ENCODE results near the gene FABP7. TPM values are rescaled to one million over a fixed set of nuclear protein-coding genes. Genes with fewer than 3 reads are reported as not detected.

FABP7 gene
- total RNA-seq, 1 donor from 2014 or later = not detected

- intact Hi-C loops (cut with DNase I) = loop anchor here (2.0 kb wide), 1 partner anchor 31 kb away; no protein-coding TSS in a partner anchor
- no peak overlapping the region for H3K27ac ChIP-seq
- H3K9me3 ChIP-seq = no peaks in the 10 kb centered on the region
- no peak for TF ChIP-seq CTCF (IDR thresholded peaks at IDR 0.05)
- no peaks in the 10 kb centered on the region for H3K4me1 ChIP-seq
- DNase-seq (ENCODE audit: low spot score in 2 of 2) = no peak
- H3K36me3 ChIP-seq = peaks cover 0 to 5% of the 10 kb centered on the region in 2 donors
- no peaks in the 10 kb centered on the region for H3K27me3 ChIP-seq
- H3K4me3 ChIP-seq = no peak overlapping the region
These were observed 30.7 kb downstream of the FABP7 start for GRCh38 chr6:122810189-122810588.

DNA sequence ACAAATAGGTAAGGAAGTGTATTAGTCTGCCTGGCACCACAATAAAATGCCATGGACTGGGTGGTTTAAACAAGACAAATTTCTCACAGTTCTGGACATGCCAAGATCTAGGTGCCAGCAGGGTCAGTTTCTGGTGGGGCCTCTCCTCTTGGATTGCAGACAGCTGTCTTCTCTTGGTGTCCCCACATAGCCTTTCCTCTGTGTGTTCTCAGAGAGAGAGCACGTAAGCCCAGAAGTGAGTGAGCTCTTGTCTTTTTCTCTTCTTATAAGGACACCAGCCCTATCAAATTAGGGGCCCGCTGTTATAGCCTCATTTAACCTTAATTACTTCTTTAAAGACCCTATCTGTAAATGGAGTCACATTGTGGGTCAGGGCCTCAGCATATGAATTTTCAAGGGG, 37.8 kb downstream of the FABP7 start:
- Histone ChIP-seq H3K27ac (no peak overlapping the region), H3K4me3 (no peak overlapping the region), H3K4me1 (no peaks in the 10 kb centered on the region), H3K9me3 (no peaks in the 10 kb centered on the region), H3K36me3 (no peaks in the 10 kb centered on the region), H3K27me3 (no peaks in the 10 kb centered on the region)
- DNase-seq (ENCODE audit: low spot score in 2 of 2) = no peak
- intact Hi-C loops (cut with DNase I) = no loop called here
- TF ChIP-seq CTCF (IDR thresholded peaks at IDR 0.05) = no peak

- H3K27ac ChIP-seq = no peak overlapping the region
- no peaks in the 10 kb centered on the region for H3K4me1 ChIP-seq
- H3K27me3 ChIP-seq = no peaks in the 10 kb centered on the region
- no peak for TF ChIP-seq CTCF (IDR thresholded peaks at IDR 0.05)
- H3K36me3 ChIP-seq = no peaks in the 10 kb centered on the region
- intact Hi-C loops (cut with DNase I) = no loop called here
- no peak overlapping the region for H3K4me3 ChIP-seq
- DNase-seq (ENCODE audit: low spot score in 2 of 2) = no peak
- H3K9me3 ChIP-seq = no peaks in the 10 kb centered on the region
These were observed 38.2 kb downstream of the FABP7 start for GRCh38 chr6:122817766-122818165.

DNA sequence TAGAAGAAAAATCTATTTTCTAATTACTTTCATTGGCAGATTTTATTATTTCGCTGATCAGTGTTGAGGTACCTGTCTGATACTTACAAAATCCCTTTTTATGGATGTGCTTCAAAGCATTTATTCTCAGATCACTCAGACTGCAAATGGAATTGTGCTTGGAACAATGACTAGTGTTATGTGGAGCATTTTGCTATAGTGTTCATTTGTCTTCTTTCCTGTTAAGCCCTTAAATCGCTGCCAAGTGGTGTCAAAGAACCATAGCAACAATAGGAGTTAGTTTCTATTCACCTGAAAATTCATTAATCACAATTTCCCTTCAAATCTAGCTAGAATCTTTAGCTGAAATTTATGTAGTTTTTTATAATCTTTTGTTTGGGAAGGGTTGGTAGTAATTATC, 39.4 kb downstream of the FABP7 start:
- Histone ChIP-seq H3K27ac (no peak overlapping the region), H3K36me3 (no peaks in the 10 kb centered on the region), H3K4me3 (no peak overlapping the region), H3K27me3 (no peaks in the 10 kb centered on the region), H3K9me3 (no peaks in the 10 kb centered on the region), H3K4me1 (no peaks in the 10 kb centered on the region)
- TF ChIP-seq CTCF (IDR thresholded peaks at IDR 0.05) = no peak
- intact Hi-C loops (cut with DNase I) = no loop called here
- no peak for DNase-seq (ENCODE audit: low spot score in 2 of 2)

DNA sequence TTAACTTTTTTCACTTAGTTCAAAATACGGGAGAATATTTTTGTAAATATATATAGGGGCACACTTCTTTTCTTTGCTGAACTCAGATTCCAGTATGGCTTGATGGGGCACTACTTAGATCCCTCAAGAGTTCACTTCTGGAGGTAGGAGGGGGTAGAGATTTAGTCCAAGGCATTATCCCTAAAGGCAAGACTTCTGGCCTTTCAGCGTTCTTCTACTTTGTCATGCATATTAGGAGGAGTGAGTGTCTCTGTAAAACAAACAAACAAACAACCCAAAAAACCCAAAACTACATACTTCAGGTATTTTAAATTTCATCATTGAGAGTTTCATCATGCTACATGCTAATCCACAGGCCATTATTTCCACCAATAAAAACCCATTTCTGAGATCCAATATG, 41.6 kb downstream of the FABP7 start:
- Histone ChIP-seq H3K4me3 (no peak overlapping the region), H3K36me3 (no peaks in the 10 kb centered on the region), H3K4me1 (no peaks in the 10 kb centered on the region), H3K9me3 (no peaks in the 10 kb centered on the region), H3K27me3 (no peaks in the 10 kb centered on the region), H3K27ac (no peak overlapping the region)
- TF ChIP-seq CTCF (IDR thresholded peaks at IDR 0.05) = no peak
- no peak for DNase-seq (ENCODE audit: low spot score in 2 of 2)
- intact Hi-C loops (cut with DNase I) = no loop called here

DNA sequence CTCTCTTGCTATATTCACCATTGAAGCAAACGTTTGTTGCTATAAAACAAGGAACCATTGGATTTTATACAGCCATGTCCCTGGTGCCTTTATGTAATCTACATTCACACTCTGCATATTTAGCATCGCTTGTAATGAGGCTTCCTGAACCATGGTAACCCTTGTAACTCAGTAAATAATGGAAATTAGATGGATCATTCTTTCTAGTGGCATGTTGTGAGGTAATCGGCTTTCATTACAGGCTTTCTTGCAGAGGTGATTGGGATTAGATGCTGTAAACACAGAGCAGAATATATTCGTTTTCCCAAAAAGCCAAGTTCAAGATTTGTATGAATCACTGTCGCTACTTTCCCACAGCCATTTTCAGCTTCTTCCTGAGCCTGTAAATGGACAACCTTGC, 45.6 kb downstream of the FABP7 start:
- no peaks in the 10 kb centered on the region for H3K4me1 ChIP-seq
- H3K27me3 ChIP-seq = no peaks in the 10 kb centered on the region
- no peak for DNase-seq (ENCODE audit: low spot score in 2 of 2)
- intact Hi-C loops (cut with DNase I) = no loop called here
- H3K4me3 ChIP-seq = no peak overlapping the region
- H3K9me3 ChIP-seq = no peaks in the 10 kb centered on the region
- H3K27ac ChIP-seq = no peak overlapping the region
- TF ChIP-seq CTCF (IDR thresholded peaks at IDR 0.05) = no peak
- no peaks in the 10 kb centered on the region for H3K36me3 ChIP-seq

Measured in ascending aorta (tissue), 2 donors.